H1 (cell line): Measurements from ENCODE around the gene MAGI1. TPM values are rescaled to one million over a fixed set of nuclear protein-coding genes. Genes with fewer than 3 reads are reported as not detected.

Experiments used
- CTCF ChIA-PET: fragments of 300-600 bp; sonication (Branson Sonifier 250); formaldehyde crosslinking; loops from one replicate; lab custom pipeline; 2021; ENCODE audit not compliant: partially characterized antibody; lab: Charles Lee
- POLR2A ChIA-PET: fragments of 300-600 bp; sonication (Branson Sonifier 250); formaldehyde crosslinking; loops from one replicate; lab custom pipeline; 2021; ENCODE audit warnings: inconsistent platforms; ENCODE audit not compliant: partially characterized antibody; lab: Charles Lee
- DNase-seq, 2 experiments: peaks; one replicate each; pipeline versions ENCODE4 v3.0.0 to v3.0.0-alpha.2; 2010 to 2022; ENCODE audit warnings: low spot score in 2 of 2, low read depth in 1 of 2, mixed read lengths in 1 of 2
- FAIRE-seq: peaks from 2 replicates; lab custom pipeline; 2011; peaks lifted over from hg19 to GRCh38; lab: Jason Lieb, UNC
- H2AFZ ChIP-seq: 2 replicates; pipeline ENCODE4 v1.8.1; 2012; ENCODE audit warnings: low read length, inconsistent platforms
- H2AK5ac ChIP-seq: 2 replicates; pipeline ENCODE4 v1.6.1; 2013; ENCODE audit warnings: low read depth, low read length
- H2BK120ac ChIP-seq: replicated peaks from 2 replicates; pipeline ENCODE3; 2013; ENCODE audit warnings: low read depth, low read length, inconsistent platforms
- H2BK12ac ChIP-seq: 2 replicates; pipeline ENCODE4 v1.6.1; 2013; ENCODE audit warnings: low read depth, low read length
- H2BK15ac ChIP-seq: 2 replicates; pipeline ENCODE4 v1.6.1; 2013; ENCODE audit warnings: low read length
- H2BK20ac ChIP-seq: 2 replicates; pipeline ENCODE4 v1.6.1; 2013; ENCODE audit warnings: low read length
- H2BK5ac ChIP-seq: 2 replicates; pipeline ENCODE4 v1.6.1; 2013; ENCODE audit warnings: low read depth, low read length
- H3K14ac ChIP-seq: 2 replicates; pipeline ENCODE4 v1.6.1; 2013; ENCODE audit warnings: inconsistent platforms; ENCODE audit not compliant: insufficient read length
- H3K18ac ChIP-seq: 2 replicates; pipeline ENCODE4 v1.6.1; 2013; ENCODE audit warnings: low read length; ENCODE audit errors: extremely low read depth
- H3K23ac ChIP-seq: 2 replicates; pipeline ENCODE4 v1.6.1; 2013; ENCODE audit warnings: inconsistent platforms; ENCODE audit not compliant: insufficient read length
- H3K23me2 ChIP-seq: 2 replicates; pipeline ENCODE4 v1.6.1; 2013; ENCODE audit warnings: low read depth, low read length
- H3K27ac ChIP-seq: 2 replicates; pipeline ENCODE4 v1.6.1; 2011; ENCODE audit warnings: low read depth, low read length, inconsistent platforms
- H3K27me3 ChIP-seq, 4 experiments: replicated peaks in 1 of 4; 1 replicate in 1 of 4; 2 replicates in 3 of 4; pipeline versions ENCODE4 v1.6.1 to v1.8.1; 2011 to 2013; ENCODE audit warnings: low read length in 3 of 4, mild to moderate bottlenecking in 3 of 4, inconsistent platforms in 2 of 4, mixed read lengths in 2 of 4, moderate library complexity in 1 of 4; ENCODE audit not compliant: control insufficient read depth in 3 of 4, insufficient read depth in 3 of 4; ENCODE audit errors: extremely low read depth in 1 of 4
- H3K36me3 ChIP-seq, 4 experiments: 2 replicates each; pipeline versions ENCODE4 v1.6.1 to v1.8.1; 2011 to 2013; ENCODE audit warnings: mild to moderate bottlenecking in 4 of 4, low read length in 3 of 4, moderate library complexity in 2 of 4, control low read depth in 1 of 4, inconsistent platforms in 1 of 4; ENCODE audit not compliant: insufficient read depth in 4 of 4, control insufficient read depth in 2 of 4
- H3K4ac ChIP-seq: replicated peaks from 2 replicates; pipeline ENCODE3; 2013; ENCODE audit warnings: low read length, low read depth, mixed read lengths, inconsistent platforms; ENCODE audit not compliant: insufficient read length
- H3K4me1 ChIP-seq, 4 experiments: replicated peaks in 1 of 4; 1 replicate in 1 of 4; 2 replicates in 3 of 4; pipeline versions ENCODE4 v1.6.1 to v1.8.1; 2011 to 2013; ENCODE audit warnings: low read length in 3 of 4, inconsistent platforms in 2 of 4, mixed read lengths in 1 of 4; ENCODE audit not compliant: insufficient read depth in 4 of 4, control insufficient read depth in 3 of 4
- H3K4me2 ChIP-seq, 2 experiments: 2 replicates each; pipeline versions ENCODE4 v1.6.1 to v1.8.1; 2011 to 2013; ENCODE audit warnings: low read depth in 2 of 2, low read length in 2 of 2, control low read depth in 1 of 2, inconsistent platforms in 1 of 2, mild to moderate bottlenecking in 1 of 2; ENCODE audit not compliant: insufficient read depth in 1 of 2
- H3K4me3 ChIP-seq, 4 experiments: fragments of 200-600, 300-600 bp in 1 of 4; sonication (generic), shearing (Covaris generic), sonication (Bioruptor Twin) in 1 of 4; 2 replicates each; pipeline versions ENCODE4 v1.5.1 to v1.8.1; 2011 to 2016; ENCODE audit warnings: low read length in 4 of 4, low read depth in 3 of 4, control low read depth in 2 of 4, inconsistent platforms in 2 of 4, mild to moderate bottlenecking in 2 of 4, mixed read lengths in 1 of 4, moderate library complexity in 1 of 4; ENCODE audit not compliant: insufficient read depth in 2 of 4; ENCODE audit errors: extremely low read depth in 1 of 4
- H3K56ac ChIP-seq: replicated peaks from 2 replicates; pipeline ENCODE3; 2013; ENCODE audit warnings: low read depth, mild to moderate bottlenecking, mixed read lengths, low read length, inconsistent platforms; ENCODE audit not compliant: insufficient read length
- H3K79me1 ChIP-seq: 2 replicates; pipeline ENCODE4 v1.6.1; 2013; ENCODE audit warnings: low read depth, low read length, control low read depth
- H3K79me2 ChIP-seq, 2 experiments: 2 replicates each; pipeline versions ENCODE4 v1.6.1 to v1.8.1; 2012 to 2013; ENCODE audit warnings: low read length in 2 of 2, mild to moderate bottlenecking in 2 of 2, inconsistent platforms in 1 of 2; ENCODE audit not compliant: insufficient read depth in 2 of 2, control insufficient read depth in 1 of 2
- H3K9ac ChIP-seq, 4 experiments: replicated peaks in 1 of 4; 1 replicate in 1 of 4; 2 replicates in 3 of 4; pipeline versions ENCODE4 v1.6.1 to v1.8.1; 2011 to 2013; ENCODE audit warnings: low read depth in 3 of 4, low read length in 3 of 4, control low read depth in 2 of 4, mild to moderate bottlenecking in 2 of 4, moderate library complexity in 2 of 4, inconsistent platforms in 1 of 4; ENCODE audit errors: extremely low read depth in 1 of 4
- H3K9me3 ChIP-seq, 2 experiments: 2 replicates each; pipeline versions ENCODE4 v1.6.1 to v1.8.1; 2012 to 2013; ENCODE audit warnings: mild to moderate bottlenecking in 2 of 2, moderate library complexity in 2 of 2, control low read depth in 1 of 2, inconsistent platforms in 1 of 2, low read depth in 1 of 2, low read length in 1 of 2, mixed read lengths in 1 of 2; ENCODE audit not compliant: insufficient read depth in 2 of 2
- H4K20me1 ChIP-seq, 2 experiments: replicated peaks in 1 of 2; 2 replicates each; pipeline versions ENCODE3 to v1.8.1; 2011 to 2013; ENCODE audit warnings: inconsistent platforms in 2 of 2, low read length in 2 of 2, mild to moderate bottlenecking in 1 of 2; ENCODE audit not compliant: insufficient read depth in 2 of 2, control insufficient read depth in 1 of 2
- H4K5ac ChIP-seq: 2 replicates; pipeline ENCODE4 v1.6.1; 2013; ENCODE audit warnings: low read length, low read depth, mixed read lengths, inconsistent platforms; ENCODE audit not compliant: insufficient read length
- H4K8ac ChIP-seq: 2 replicates; pipeline ENCODE4 v1.8.0; 2013; ENCODE audit warnings: mild to moderate bottlenecking, moderate library complexity, low read length, inconsistent platforms; ENCODE audit not compliant: insufficient read depth; ENCODE audit errors: extremely low read depth
- H4K91ac ChIP-seq: replicated peaks from 2 replicates; pipeline ENCODE3; 2013; ENCODE audit warnings: low read length, mixed read lengths, inconsistent platforms; ENCODE audit not compliant: insufficient read length
- JUND ChIP-seq: IDR thresholded peaks from 2 replicates; pipeline ENCODE4 v1.6.1; 2011; ENCODE audit warnings: mild to moderate bottlenecking, improper control_type of control experiment, low read length
- WGBS, 2 experiments: shearing (Covaris generic) in 1 of 2; methylation state at CpG; one replicate each; pipeline versions ENCODE4 v1.1.6 to v1.1.7; 2013 to 2015; ENCODE audit warnings: low lambda C conversion rate in 2 of 2, mixed read lengths in 2 of 2, inconsistent platforms in 1 of 2, low coverage in 1 of 2, missing lambda C conversion rate in 1 of 2; ENCODE audit not compliant: insufficient replicate concordance in 2 of 2, insufficient coverage in 1 of 2, insufficient read length in 1 of 2; ENCODE audit errors: extremely low coverage in 1 of 2, missing lambda C conversion rate in 1 of 2; 5-methylcytosine and 5-hydroxymethylcytosine counted together
- polyA plus RNA-seq, 7 experiments: library from polyadenylated mRNA; depleted of rRNA in 3 of 7; stranded (reverse) in 5 of 7; unstranded in 2 of 7; fragments of >200 nt in 5 of 7; fragments of 200-250 nt in 2 of 7; gene quantifications; 1 replicate in 5 of 7; 2 replicates in 1 of 7; 4 replicates in 1 of 7; pipeline versions ENCODE4 v1.2.1 to v1.2.3, GENCODE V29; 2011 to 2013; ENCODE audit warnings: missing spikeins in 2 of 7, mixed read lengths in 2 of 7
- total RNA-seq: library from RNA; stranded (reverse); fragmentation: NEBNext Ultra II Directional; extraction: Animal tissue kit (Norgen Biotek cat#: 25700); gene quantifications from 2 replicates; pipeline ENCODE4 v1.2.1, GENCODE V29; 2021
- TF ChIP-seq, protein P1 (sequence below): IDR thresholded peaks from 2 replicates; pipeline ENCODE4 v1.6.1; 2011; ENCODE audit warnings: low read length, improper control_type of control experiment

MAGI1 gene
- total and polyA plus RNA-seq, 2 of the 8 experiments (the other 6 are each of a cell fraction or from before 2014, with no cell fraction given): 19.8 to 78.0 TPM

DNA sequence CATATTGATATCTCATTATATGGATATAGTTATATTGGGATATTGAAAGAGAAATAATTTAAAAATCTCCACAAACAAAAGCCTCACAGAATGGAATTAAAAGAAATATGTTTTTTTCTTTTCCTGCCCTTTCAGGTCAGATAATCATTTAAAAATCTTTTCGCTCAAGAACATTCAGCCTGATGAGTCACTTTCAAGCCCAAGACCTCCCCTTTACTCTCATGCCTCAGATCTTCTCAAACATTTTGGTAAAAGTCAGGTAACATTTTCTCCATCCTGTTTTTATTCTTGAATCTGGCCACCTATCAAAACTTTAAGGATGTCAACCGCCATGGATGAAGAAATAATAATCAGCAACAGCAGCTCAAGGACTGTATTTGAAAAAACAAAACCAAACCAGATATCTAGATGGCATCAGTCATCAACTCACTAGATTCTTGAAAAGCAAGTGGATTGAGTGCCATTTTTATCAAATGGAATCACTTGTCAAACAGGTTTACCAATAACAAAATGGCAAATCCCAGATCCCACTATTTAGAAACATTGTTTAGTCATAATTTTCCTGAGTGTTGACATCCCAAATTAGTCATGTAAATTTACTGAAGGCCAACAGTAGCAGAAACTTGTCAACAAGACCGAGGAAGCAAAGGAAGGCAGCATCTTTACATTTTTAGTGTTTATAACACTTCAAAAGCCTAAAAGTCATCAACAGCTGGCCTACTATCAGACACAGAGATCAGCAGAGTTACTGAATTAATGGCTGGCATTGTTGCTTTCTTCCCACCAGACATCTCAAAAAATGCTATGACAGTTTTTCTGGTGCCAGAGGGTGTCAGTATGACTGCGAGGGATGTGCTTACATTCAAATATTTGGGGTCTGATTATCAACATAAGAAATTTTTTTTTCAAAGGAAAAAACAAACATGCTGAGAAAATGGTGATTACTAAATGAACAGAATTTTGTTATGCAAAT is 444.7 kb downstream of the MAGI1 start:
- peaks cover 6 to 75% of the 10 kb centered on the region in 2 experiments for H3K79me2 ChIP-seq
- no peak overlapping the region for H2AK5ac ChIP-seq
- H3K18ac ChIP-seq: no peak overlapping the region
- H2BK15ac ChIP-seq: no peak overlapping the region
- no peak overlapping the region for H3K14ac ChIP-seq
- peak overlapping the region in 1 of 4 experiments; percentile 70; a peak in 2 of 8 replicates for H3K4me3 ChIP-seq
- peaks cover 15% of the 10 kb centered on the region for H3K23me2 ChIP-seq
- ChIA-PET POLR2A (interaction anchor here (1.5 to 3.4 kb wide), 2 partner anchors 29 to 45 kb away, joined by 4 to 31 read pairs; no protein-coding TSS in a partner anchor), CTCF (interaction anchor here (0.9 to 1.6 kb wide), 5 partner anchors 24 to 637 kb away, joined by 3 to 7 read pairs (median 5); no protein-coding TSS in a partner anchor)
- H3K79me1 ChIP-seq: peaks cover 7% of the 10 kb centered on the region
- H3K36me3 ChIP-seq: no peaks in the 10 kb centered on the region
- H3K27ac ChIP-seq: no peak overlapping the region
- H3K23ac ChIP-seq: no peak overlapping the region
- no peak overlapping the region for H3K9ac ChIP-seq
- no peak overlapping the region for H2BK12ac ChIP-seq
- FAIRE-seq: peak; percentile 50
- H3K27me3 ChIP-seq: no peaks in the 10 kb centered on the region
- H3K9me3 ChIP-seq: no peaks in the 10 kb centered on the region
- TF ChIP-seq JUND: 0 out of 2 replicates have a peak, but pooled peaks have one; percentile 28
- TF ChIP-seq, protein P1, sequence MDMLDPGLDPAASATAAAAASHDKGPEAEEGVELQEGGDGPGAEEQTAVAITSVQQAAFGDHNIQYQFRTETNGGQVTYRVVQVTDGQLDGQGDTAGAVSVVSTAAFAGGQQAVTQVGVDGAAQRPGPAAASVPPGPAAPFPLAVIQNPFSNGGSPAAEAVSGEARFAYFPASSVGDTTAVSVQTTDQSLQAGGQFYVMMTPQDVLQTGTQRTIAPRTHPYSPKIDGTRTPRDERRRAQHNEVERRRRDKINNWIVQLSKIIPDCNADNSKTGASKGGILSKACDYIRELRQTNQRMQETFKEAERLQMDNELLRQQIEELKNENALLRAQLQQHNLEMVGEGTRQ: no peak
- no peak overlapping the region for H2BK20ac ChIP-seq
- H3K4me1 ChIP-seq: peaks cover 3 to 26% (median 18%) of the 10 kb centered on the region in 4 experiments; a peak in 6 of 7 replicates
- no peak overlapping the region for H4K91ac ChIP-seq
- H2BK5ac ChIP-seq: no peak overlapping the region
- H3K56ac ChIP-seq: no peak overlapping the region
- 81% methylated on average over 4 of the region's 4 CpGs; no CpG with 5 or more reads in 1 of the 2 experiments for WGBS, 2 experiments
- no peak overlapping the region for H2BK120ac ChIP-seq
- no peak overlapping the region for H4K5ac ChIP-seq
- peak overlapping the region; percentile 80 to 85; a peak in 2 of 4 replicates for H3K4me2 ChIP-seq
- no peak overlapping the region for H2AFZ ChIP-seq
- H3K4ac ChIP-seq: no peak overlapping the region
- H4K8ac ChIP-seq: no peak overlapping the region
- DNase-seq: no peak
- no peaks in the 10 kb centered on the region for H4K20me1 ChIP-seq
